GM12892 (cell line): ENCODE results near the gene PARP3.

Experiments
- DNase-seq: peaks from one replicate; pipeline ENCODE4 v3.0.0; 2011; ENCODE audit not compliant: insufficient read length
- FAIRE-seq: peaks from 2 replicates; lab custom pipeline; 2011; peaks lifted over from hg19 to GRCh38; lab: Jason Lieb, UNC
- POLR2A ChIP-seq: IDR thresholded peaks from 2 replicates; pipeline ENCODE4 v1.6.1; 2011; ENCODE audit warnings: low read depth, low read length, control low read depth
- POLR2AphosphoS5 ChIP-seq: IDR thresholded peaks from 2 replicates; pipeline ENCODE4 v1.6.1; 2011; ENCODE audit warnings: low read depth, low read length, control low read depth
- TAF1 ChIP-seq: IDR thresholded peaks from 2 replicates; pipeline ENCODE4 v1.6.1; 2011; ENCODE audit warnings: low read depth, mild to moderate bottlenecking, control low read depth, low read length, borderline replicate concordance

The PARP3 gene

GRCh38 chr3:51935886-51936755 lies 6.0 kb upstream of the PARP3 start:
- no peak for DNase-seq
- TF ChIP-seq POLR2A (no peak), TAF1 (no peak), POLR2AphosphoS5 (no peak)
- no peak for FAIRE-seq

GRCh38 chr3:51937014-51937413 lies 5.1 kb upstream of the PARP3 start:
- TF ChIP-seq TAF1 (no peak), POLR2A (no peak), POLR2AphosphoS5 (no peak)
- FAIRE-seq (no peak), DNase-seq (no peak)

- DNase-seq, result no peak
- TF ChIP-seq POLR2A, result no peak
- FAIRE-seq, result no peak
These were observed 4.3 kb upstream of the PARP3 start for GRCh38 chr3:51937611-51938450.

- no peak for TF ChIP-seq POLR2A
- TF ChIP-seq TAF1, result no peak
- no peak for TF ChIP-seq POLR2AphosphoS5
- DNase-seq (no peak), FAIRE-seq (no peak)
These were observed 3.3 kb upstream of the PARP3 start for GRCh38 chr3:51938780-51939425.

GRCh38 chr3:51940648-51941462 lies 1.3 kb upstream of the PARP3 start:
- FAIRE-seq (no peak), DNase-seq (no peak)
- TF ChIP-seq TAF1 (no peak), POLR2AphosphoS5 (no peak), POLR2A (no peak)

GRCh38 chr3:51941463-51941797 lies 733 bp upstream of the PARP3 start:
- no peak for TF ChIP-seq POLR2A
- no peak for TF ChIP-seq TAF1
- TF ChIP-seq POLR2AphosphoS5, result no peak
- FAIRE-seq (no peak), DNase-seq (no peak)

- DNase-seq (peak; percentile 98), FAIRE-seq (peak; percentile 91)
- TF ChIP-seq POLR2AphosphoS5, result no peak
- TF ChIP-seq POLR2A, result no peak
- TF ChIP-seq TAF1, result no peak
These were observed 664 bp downstream of the PARP3 start for GRCh38 chr3:51942603-51943450.

GRCh38 chr3:51943451-51944391 lies 1.6 kb downstream of the PARP3 start:
- peak; percentile 20 for DNase-seq
- no peak for FAIRE-seq
- no peak for TF ChIP-seq POLR2A
- TF ChIP-seq TAF1, result no peak
- no peak for TF ChIP-seq POLR2AphosphoS5

DNA sequence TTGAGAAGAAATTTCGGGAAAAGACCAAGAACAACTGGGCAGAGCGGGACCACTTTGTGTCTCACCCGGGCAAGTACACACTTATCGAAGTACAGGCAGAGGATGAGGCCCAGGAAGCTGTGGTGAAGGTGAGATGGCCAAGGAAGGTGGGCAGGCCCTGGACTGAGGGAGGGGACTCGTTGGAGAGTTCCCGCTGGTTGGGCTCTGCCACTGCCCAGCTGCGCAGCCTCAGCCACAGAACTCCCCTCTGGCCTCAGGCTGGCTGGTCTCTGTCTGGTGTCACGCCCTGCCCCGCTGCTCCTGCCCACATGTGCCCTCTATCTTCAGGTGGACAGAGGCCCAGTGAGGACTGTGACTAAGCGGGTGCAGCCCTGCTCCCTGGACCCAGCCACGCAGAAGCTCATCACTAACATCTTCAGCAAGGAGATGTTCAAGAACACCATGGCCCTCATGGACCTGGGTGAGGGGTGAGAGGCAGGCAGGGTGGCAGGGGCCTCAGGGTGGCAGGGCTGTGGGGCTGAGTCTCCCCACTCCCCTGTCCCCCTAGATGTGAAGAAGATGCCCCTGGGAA lies 2.4 kb downstream of the PARP3 start:
- DNase-seq, result no peak
- TF ChIP-seq TAF1 (no peak), POLR2A (no peak), POLR2AphosphoS5 (no peak)
- FAIRE-seq, result no peak
